ENCODE results near the gene RBM39. TPM values are rescaled to one million over a fixed set of nuclear protein-coding genes. Genes with fewer than 3 reads are reported as not detected.

The RBM39 gene
- total and polyA plus RNA-seq, 2 of the 13 experiments (the other 11 are each of a cell fraction or from before 2014, with no cell fraction given) = 788 to 920 TPM

GRCh38 chr20:35743693-35744491, 1.8 kb upstream of the RBM39 start (continued):
- TF ChIP-seq SRF (IDR thresholded peaks at IDR 0.05; ENCODE audit: low read depth, low read length) (no peak), ZNF468 (CRISPR knock-in tag; IDR thresholded peaks at IDR 0.05) (no peak), CEBPB (IDR thresholded peaks at IDR 0.05; ENCODE audit: borderline replicate concordance, low read depth, low read length) (no peak), ISX (CRISPR knock-in tag; conservative IDR thresholded peaks at IDR 0.05) (no peak), ZNF792 (CRISPR knock-in tag; IDR thresholded peaks at IDR 0.05) (0 out of 2 replicates have a peak, but pooled peaks have one; percentile 5), KMT2A (CRISPR knock-in tag; IDR thresholded peaks at IDR 0.05) (no peak), ATF4 (CRISPR knock-in tag; IDR thresholded peaks at IDR 0.05) (peak in 1 of 2 experiments; percentile 5; a peak in 1 of 4 replicates), MAFG (CRISPR knock-in tag; IDR thresholded peaks at IDR 0.05) (no peak), ZNF589 (CRISPR knock-in tag; conservative IDR thresholded peaks at IDR 0.05) (no peak), HMG20A (CRISPR knock-in tag; IDR thresholded peaks at IDR 0.05; ENCODE audit: borderline replicate concordance) (no peak; the same call in 1 of the 2 replicates), SOX5 (CRISPR knock-in tag; IDR thresholded peaks at IDR 0.05; ENCODE audit: borderline replicate concordance) (no peak), SMARCE1 (IDR thresholded peaks at IDR 0.05; ENCODE audit: borderline replicate concordance) (no peak), AKNA (CRISPR knock-in tag; IDR thresholded peaks at IDR 0.05; ENCODE audit: borderline replicate concordance) (no peak), KLF15 (CRISPR knock-in tag; IDR thresholded peaks at IDR 0.05; ENCODE audit: borderline replicate concordance) (no peak), DNMT3B (CRISPR knock-in tag; conservative IDR thresholded peaks at IDR 0.05) (peak; percentile 53; the same call in 1 of the 2 replicates), ZNF3 (CRISPR knock-in tag; IDR thresholded peaks at IDR 0.05) (no peak), ZNF580 (CRISPR knock-in tag; IDR thresholded peaks at IDR 0.05; ENCODE audit: borderline replicate concordance, low read depth) (no peak), HCFC1 (IDR thresholded peaks at IDR 0.05; ENCODE audit: low read depth, low read length) (no peak), SRSF9 (IDR thresholded peaks at IDR 0.05; ENCODE audit: borderline replicate concordance, insufficient read depth, low read depth, low read length, poor library complexity, severe bottlenecking) (no peak), PAWR (CRISPR knock-in tag; IDR thresholded peaks at IDR 0.05; ENCODE audit: borderline replicate concordance) (no peak), MXD3 (CRISPR knock-in tag; IDR thresholded peaks at IDR 0.05) (peak; percentile 60; the same call in 1 of the 2 replicates), KLF12 (CRISPR knock-in tag; IDR thresholded peaks at IDR 0.05; ENCODE audit: borderline replicate concordance) (peak; percentile 63; the same call in 1 of the 2 replicates), PHF8 (CRISPR knock-in tag; IDR thresholded peaks at IDR 0.05) (0 out of 2 replicates have a peak, but pooled peaks have one; percentile 45), ZNF34 (CRISPR knock-in tag; IDR thresholded peaks at IDR 0.05; ENCODE audit: borderline replicate concordance) (no peak), MLLT10 (CRISPR knock-in tag; IDR thresholded peaks at IDR 0.05) (no peak)
